ENCODE data around the gene SLC5A1.

DNA sequence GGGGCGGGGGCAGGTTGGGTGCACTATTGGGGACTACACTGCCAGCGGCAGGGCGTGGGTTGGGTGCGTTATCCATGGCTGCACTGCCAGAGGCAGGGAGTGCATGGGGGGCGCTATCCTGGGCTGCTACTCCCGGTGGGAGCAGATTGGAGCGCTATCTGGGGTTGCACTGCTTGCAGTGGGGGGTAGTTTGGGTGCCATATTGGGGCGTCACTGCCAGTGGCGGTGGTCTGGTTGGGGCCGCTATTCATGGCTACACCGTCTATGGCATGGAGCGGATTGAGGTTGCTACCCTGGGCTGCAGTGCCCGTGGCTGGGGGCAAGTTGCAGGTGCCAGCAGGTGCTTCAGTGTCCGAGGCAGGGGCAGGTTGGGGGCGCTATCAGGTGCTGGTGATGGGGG, 79.8 kb downstream of the SLC5A1 start:
- TF ChIP-seq GATA2 (IDR thresholded peaks at IDR 0.05; ENCODE audit: low read depth, low read length) (no peak), GATA3 (IDR thresholded peaks at IDR 0.05; ENCODE audit: low read depth, low read length) (no peak)
